Measurements from ENCODE around the gene RXFP4.
"Not testable (repeated sequence)": the region's sequence is repeated elsewhere in the genome, so short reads cannot be mapped to it uniquely, and the experiment has no call there.

DNA sequence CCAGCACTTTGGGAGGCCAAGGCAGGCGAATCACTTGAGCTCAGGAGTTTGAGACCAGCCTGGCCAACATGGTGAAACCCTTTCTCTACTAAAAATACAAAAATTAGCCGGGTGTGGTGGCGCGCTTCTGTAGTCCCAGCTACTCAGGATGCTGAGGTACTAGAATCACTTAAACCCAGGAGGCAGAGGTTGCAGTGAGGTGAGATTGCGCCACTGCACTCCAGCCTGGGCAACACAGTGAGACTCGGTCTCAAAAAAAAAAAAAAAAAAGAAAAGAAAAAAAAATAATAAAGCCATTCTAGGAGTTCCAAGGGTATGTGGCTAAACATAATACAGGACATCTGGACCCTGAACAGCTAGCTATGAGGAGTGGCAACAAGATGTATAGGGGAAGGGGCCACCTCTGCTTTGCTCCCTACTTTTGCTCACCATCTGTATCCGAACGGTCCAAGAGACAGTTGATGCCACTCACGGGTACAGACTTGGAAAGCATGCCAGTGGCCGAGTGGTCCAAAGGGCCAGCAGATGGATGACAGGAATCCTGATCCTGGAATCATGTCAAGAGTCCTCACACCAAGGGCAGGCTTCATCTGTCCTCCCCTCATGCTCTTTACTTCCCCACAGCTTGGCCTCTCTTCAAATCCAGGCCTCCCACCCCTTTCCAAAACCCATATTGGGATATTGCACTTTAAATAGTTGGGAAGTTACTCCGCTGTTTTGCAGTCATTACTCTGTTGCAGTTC lies 43.6 kb downstream of the RXFP4 start:
- TF ChIP-seq, protein P1, sequence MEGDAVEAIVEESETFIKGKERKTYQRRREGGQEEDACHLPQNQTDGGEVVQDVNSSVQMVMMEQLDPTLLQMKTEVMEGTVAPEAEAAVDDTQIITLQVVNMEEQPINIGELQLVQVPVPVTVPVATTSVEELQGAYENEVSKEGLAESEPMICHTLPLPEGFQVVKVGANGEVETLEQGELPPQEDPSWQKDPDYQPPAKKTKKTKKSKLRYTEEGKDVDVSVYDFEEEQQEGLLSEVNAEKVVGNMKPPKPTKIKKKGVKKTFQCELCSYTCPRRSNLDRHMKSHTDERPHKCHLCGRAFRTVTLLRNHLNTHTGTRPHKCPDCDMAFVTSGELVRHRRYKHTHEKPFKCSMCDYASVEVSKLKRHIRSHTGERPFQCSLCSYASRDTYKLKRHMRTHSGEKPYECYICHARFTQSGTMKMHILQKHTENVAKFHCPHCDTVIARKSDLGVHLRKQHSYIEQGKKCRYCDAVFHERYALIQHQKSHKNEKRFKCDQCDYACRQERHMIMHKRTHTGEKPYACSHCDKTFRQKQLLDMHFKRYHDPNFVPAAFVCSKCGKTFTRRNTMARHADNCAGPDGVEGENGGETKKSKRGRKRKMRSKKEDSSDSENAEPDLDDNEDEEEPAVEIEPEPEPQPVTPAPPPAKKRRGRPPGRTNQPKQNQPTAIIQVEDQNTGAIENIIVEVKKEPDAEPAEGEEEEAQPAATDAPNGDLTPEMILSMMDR (IDR thresholded peaks at IDR 0.05): not testable (repeated sequence)
- not testable (repeated sequence) for TF ChIP-seq POLR2A (IDR thresholded peaks at IDR 0.05); POLR2AphosphoS5 (IDR thresholded peaks at IDR 0.05; ENCODE audit: insufficient read depth in 1 of 2, low read depth in 1 of 2)
